NCI-H146 treated with DMSO at 0.1 percent for 48 hours (cell line): ENCODE measurements around the gene HOXD8.

Experiments
- DNase-seq: peaks from one replicate; lab custom pipeline; 2025; ENCODE audit not compliant: unreplicated experiment; lab: John Stamatoyannopoulos, UW

HOXD8 gene

DNA sequence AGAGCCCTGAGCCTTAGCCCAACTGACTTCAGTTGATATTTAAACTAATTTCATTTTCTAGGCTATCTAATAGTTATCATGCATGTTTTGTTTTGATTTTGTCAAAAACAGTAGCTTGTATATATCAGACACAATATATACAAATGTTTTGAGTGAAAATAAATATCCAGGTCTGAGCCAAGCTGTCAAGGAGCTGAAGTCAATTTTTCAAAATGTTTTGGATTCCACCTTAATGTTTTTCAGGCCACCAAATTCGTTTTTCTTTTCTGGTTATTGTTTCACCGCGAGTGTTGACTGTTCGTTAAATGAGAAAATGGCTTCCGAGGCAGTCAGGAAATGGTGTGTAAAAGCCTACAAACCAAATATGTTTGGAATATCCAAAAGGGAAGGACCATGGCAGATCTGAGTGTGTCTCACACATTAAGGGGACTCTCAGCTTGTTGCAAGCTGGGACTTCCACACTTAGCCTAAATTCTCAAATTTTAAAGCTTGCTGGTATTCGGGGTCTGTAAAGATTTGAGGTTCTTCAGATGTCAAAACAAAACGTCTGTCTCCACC is 27.1 kb upstream of the HOXD8 start:
- no peak for DNase-seq

DNA sequence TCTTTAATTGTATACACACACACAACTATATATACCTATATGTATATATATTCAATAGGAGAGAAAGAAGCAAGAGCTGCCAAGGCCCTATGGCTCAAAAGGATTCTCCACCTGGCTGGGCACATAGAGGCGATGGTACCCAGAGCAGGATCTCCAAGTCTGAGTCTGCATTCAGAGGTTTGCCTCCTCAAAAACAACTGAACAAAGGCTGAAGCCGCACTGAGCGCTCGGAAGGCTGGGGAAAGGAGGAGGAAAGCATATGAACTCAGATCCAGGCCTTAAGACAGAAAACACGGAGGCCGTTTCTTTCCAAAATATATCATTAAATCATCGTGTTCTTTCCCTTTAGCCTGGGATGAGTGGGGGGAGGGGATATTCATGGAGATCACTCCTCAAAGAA is 26.3 kb upstream of the HOXD8 start:
- DNase-seq, result no peak

GRCh38 chr2:176103742-176104315 is 25.7 kb upstream of the HOXD8 start:
- no peak for DNase-seq

DNA sequence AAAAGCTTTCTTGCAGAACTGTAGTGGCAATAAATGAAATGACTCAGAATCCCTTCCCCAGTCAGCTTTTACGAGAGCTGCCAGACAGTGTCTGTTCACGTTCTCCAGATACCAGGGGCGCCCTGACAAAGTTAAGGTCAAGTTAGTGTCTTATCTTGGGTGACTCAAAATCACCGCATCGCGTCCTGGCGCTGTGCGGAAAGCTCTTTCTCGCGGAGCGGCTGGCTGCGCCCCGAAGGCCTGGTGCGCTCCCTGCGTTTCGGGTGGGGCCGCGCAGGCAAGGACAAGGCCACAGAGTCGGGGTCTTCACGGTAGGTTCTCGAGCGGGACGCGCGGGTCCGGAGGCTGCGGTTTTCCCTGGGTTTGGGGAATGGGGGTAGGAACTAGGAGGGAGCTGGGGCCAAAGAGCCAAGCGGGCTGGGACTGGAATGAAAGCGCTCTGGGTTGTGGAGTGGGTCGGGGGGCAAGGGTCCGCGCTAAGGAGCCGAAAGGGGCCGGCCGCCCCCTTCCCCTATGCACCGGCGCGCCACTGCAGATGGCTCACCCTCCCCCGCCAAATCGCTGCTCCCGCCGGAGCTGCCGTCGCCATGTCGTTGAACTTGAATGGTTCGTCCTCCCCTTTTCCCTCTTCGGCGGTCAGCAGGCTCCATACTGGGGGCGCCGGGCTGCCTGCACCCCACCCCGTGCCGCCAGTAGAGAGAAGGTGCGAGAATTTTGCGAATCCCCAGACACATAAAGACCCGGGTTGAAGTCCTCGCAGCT is 25.0 kb upstream of the HOXD8 start:
- no peak for DNase-seq

- DNase-seq, result no peak
Measured at GRCh38 chr2:176105078-176105729, 24.3 kb upstream of the HOXD8 start.

DNA sequence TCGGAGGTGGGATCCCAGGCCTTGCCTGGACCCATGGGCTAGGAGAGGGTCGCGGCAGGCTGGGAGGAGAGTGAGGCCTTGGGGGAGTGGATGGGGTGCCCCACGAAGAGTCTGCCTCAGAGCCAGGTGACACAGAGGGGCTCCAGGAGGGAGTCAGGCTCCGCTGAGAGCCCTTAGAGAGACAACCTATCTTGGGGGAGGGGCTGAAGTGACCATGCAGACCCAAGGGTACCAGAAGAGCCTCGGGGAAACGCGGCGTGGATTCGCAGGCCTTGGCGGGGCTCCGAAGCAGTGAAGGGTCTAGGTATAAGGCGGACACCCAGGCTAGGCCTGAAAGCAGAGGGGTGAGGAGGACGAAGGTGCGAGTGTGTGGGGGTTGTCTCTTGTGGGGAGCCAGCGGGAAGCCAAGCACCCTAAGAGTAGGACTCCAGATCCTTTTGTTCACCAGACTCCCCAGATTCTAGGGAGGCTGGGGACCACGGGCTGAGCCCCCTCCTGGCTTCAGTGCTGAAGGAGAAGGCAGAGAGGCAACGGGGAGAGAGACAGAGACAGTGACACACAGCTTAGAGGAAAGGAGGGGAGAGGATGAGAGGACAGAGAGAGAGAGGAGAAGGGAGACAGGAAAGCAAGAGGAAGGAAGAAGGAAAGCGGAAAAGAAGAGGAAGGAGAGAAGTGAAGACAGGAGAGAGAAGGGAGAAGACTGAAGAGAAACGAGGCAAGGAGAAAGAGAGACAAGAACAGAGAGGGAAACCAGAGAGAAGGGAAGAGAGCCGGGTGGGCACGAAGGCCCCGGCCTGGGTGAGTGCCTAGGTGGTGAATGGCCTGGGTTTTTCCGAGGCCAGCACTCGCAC is 23.6 kb upstream of the HOXD8 start:
- DNase-seq, result no peak

- peak; percentile 63 for DNase-seq
Measured at GRCh38 chr2:176106581-176107539, 22.6 kb upstream of the HOXD8 start, which contains the start of gene HOXD11. Gene HOXD11 (plus strand): TSS chr2:176107280. CDS start chr2:176107356, 76 bp downstream.

GRCh38 chr2:176107731-176108181 is 21.7 kb upstream of the HOXD8 start:
- no peak for DNase-seq

DNA sequence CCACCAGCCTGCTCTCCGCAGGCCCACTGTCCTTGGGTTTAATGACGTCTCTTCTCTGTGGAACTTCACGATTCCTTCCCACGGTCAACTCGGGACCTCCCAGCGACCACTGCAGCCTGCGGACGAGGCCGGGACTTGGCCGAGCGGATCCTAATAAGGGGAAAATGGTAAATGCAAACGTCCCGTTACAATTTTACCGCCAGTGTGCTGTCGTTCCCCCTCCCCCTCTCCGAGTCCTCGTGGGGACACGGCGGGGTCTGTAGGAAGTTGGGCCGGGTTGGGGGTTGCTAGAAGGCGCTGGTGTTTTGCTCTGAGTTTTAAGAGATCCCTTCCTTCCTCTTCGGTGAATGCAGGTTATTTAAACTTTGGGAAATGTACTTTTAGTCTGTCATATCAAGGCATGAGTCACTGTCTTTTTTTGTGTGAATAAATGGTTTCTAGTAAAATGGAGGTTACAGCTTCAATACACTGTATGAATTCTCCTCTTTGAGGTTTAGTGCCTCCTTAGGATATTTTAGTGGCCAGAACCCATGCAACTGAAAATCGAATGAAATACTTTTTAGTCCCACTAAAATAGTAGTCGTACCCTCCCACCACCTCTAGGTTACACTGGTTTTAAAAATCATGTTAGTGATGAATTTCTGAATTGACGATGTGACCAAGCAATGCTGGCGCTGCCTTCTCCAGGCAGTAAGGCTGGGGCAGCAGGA is 20.2 kb upstream of the HOXD8 start:
- DNase-seq, result no peak

DNA sequence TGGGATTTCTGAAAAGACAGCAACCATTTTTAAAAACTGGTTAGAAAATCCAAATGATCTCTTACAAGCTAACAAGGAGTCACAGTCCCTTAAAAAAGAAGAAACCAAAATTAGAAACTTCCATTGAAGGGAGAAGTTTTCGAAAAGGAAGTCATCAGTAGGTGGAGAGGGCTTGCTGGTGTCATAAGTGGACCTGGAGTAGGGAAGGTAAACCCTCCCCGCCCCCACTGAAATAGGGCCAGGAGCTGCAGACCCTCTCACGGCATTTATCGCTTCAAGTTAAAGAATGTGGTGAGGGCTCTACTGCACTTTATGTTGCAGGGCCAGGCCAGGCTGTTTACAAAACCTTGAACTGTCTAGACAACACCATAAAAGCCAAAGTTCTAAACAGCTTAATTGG is 19.6 kb upstream of the HOXD8 start:
- DNase-seq, result no peak

GRCh38 chr2:176110415-176111308 is 18.8 kb upstream of the HOXD8 start:
- DNase-seq, result no peak

GRCh38 chr2:176111309-176111663 is 18.2 kb upstream of the HOXD8 start:
- no peak for DNase-seq

DNA sequence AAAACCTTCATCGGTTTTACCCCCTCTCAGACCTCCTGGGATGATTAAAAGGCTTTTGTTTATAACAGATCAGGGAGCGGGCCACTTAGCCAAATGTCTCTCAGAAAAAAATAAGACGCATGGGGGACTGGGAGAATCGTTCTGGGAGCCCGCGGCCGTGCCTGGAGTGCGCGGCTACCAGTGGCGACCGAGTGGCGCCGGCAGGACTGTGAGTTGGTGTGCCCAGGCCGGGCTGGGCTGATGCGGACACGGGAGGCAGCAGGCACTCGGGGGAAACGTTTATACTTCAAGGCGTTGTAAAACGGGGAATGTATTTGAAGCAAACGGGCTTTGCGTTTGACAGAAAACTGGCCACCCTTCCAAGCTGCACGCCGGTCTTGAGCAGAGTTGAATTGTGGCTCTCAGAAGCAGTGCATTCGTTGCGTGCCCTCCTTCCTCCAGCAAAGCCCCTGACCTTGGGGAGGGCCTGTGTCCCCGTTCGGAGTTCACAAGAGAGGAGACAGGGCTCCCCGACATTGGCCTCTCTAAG is 17.6 kb upstream of the HOXD8 start:
- no peak for DNase-seq

DNA sequence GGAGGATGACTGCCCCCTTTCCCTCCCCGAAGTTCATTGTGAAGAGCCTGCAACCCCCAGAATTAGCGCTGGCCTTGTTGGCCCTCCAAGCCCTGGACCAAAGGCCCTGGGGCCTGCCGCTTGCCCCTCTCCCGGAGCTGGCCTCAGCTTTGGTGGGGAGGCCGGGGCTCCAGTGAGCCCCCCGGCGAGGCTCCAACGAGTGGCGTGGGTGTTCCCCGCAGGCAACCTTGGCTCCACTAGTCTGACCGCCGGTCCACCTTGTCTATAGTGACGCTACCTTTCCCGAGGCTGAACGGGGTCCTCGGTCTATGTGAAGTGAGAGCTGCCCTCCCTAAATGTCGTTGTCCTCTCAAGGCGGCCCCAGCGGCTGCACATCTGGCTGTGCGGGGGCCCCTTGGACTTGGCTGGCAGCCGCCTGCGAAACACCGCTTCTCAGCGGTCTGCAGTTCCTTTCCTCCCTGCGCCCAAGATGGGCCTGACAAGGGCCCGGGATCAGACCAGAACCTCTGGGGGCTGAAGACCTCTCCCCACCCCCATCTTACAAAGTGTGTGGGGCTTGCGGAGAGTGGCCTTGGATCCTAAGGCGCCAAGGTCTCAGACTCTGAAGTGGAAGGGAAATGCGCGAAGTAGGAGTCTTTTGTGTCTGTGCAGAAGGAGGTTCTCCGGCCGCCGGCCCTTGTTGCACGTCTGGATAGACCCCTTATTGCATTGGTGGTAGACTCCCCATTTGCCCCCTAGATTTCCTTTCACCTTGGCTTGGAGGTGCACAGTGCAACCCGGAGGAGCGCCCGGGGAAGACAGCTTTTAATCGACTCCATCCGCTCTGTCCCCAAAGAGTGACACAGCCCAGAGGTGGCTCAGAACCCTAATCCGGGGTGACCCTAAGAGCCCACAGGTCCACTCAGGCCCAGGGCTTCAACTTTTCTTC is 16.9 kb upstream of the HOXD8 start:
- no peak for DNase-seq

- peak; percentile 81 for DNase-seq
Measured at GRCh38 chr2:176114120-176114929, 15.2 kb upstream of the HOXD8 start.
